Esophagus muscularis mucosa (tissue), 4 donors: ENCODE data around the gene GCNT1. TPM values are rescaled to one million over a fixed set of nuclear protein-coding genes. Genes with fewer than 3 reads are reported as not detected.

Source experiments
- DNase-seq: peaks from one replicate; pipeline ENCODE4 v3.0.0-alpha.2; 2017; ENCODE audit errors: extremely low spot score
- H3K27ac ChIP-seq, 4 donors: fragments of 200-600 bp; sonication (generic); replicated peaks in 1 of 4; 1 replicate in 3 of 4; 2 replicates in 1 of 4; pipeline ENCODE4 v1.5.1; 2016 to 2019; ENCODE audit warnings: mild to moderate bottlenecking in 1 of 4
- H3K27me3 ChIP-seq, 4 donors: fragments of 200-600 bp; sonication (generic); one replicate each; pipeline versions ENCODE4 v1.5.1 to v1.6.0; 2016 to 2019
- H3K36me3 ChIP-seq, 4 donors: fragments of 200-600 bp; sonication (generic); one replicate each; pipeline ENCODE4 v1.5.1; 2016 to 2019
- H3K4me1 ChIP-seq, 4 donors: fragments of 200-600 bp; sonication (generic); one replicate each; pipeline ENCODE4 v1.5.1; 2016 to 2019
- H3K4me3 ChIP-seq, 4 donors: fragments of 200-600 bp; sonication (generic); 1 replicate in 2 of 4; 2 replicates in 2 of 4; pipeline ENCODE4 v1.5.1; 2016 to 2019; ENCODE audit warnings: mild to moderate bottlenecking in 4 of 4, moderate library complexity in 1 of 4
- H3K9me3 ChIP-seq, 4 donors: fragments of 200-600 bp; sonication (generic); 1 replicate in 3 of 4; 2 replicates in 1 of 4; pipeline ENCODE4 v1.5.1; 2016 to 2019
- CTCF ChIP-seq, 3 experiments: fragments of 200-600 bp in 2 of 3; fragments of 450-650 bp in 1 of 3; sonication (generic) in 2 of 3; IDR thresholded peaks; one replicate each; pipeline ENCODE4 v1.5.1; 2017 to 2019; ENCODE audit warnings: antibody characterized with exemption in 3 of 3, mild to moderate bottlenecking in 2 of 3, moderate library complexity in 1 of 3
- EP300 ChIP-seq: sonication (generic); formaldehyde crosslinking; IDR thresholded peaks from one replicate; pipeline ENCODE4 v1.6.1; 2017; ENCODE audit warnings: antibody characterized with exemption
- POLR2A ChIP-seq: fragments of 450-650 bp; IDR thresholded peaks from one replicate; pipeline ENCODE4 v1.6.1; 2017; ENCODE audit warnings: antibody characterized with exemption, moderate library complexity, mild to moderate bottlenecking, low read depth
- POLR2AphosphoS5 ChIP-seq, 2 donors: sonication (generic); formaldehyde crosslinking; IDR thresholded peaks; one replicate each; pipeline ENCODE4 v1.6.1; 2017; ENCODE audit warnings: antibody characterized with exemption in 2 of 2
- WGBS: methylation state at CpG from one replicate; pipeline ENCODE4 v1.1.5; 2018; 5-methylcytosine and 5-hydroxymethylcytosine counted together
- intact Hi-C: fragments of 100-400 bp; cut with DNase I; formaldehyde crosslinking; loops from one replicate; pipeline ENCODE4 v1.15.1; 2023
- total RNA-seq, 4 donors: library from RNA; depleted of rRNA; stranded (reverse); fragments of >200 nt; gene quantifications; one replicate each; pipeline versions ENCODE4 v1.1.0 to v1.2.1, GENCODE V29; 2016

GCNT1 gene
- total RNA-seq, 4 donors from 2014 or later, result 1.2 to 6.5 (median 3.3) TPM

GRCh38 chr9:76415154-76415553, 43.8 kb upstream of the GCNT1 start:
- Histone ChIP-seq H3K9me3 (peaks cover 0 to 6% (median 0%) of the 10 kb centered on the region in 4 donors), H3K27ac (no peak overlapping the region), H3K4me1 (no peaks in the 10 kb centered on the region), H3K4me3 (no peak overlapping the region), H3K36me3 (no peaks in the 10 kb centered on the region), H3K27me3 (no peaks in the 10 kb centered on the region)
- intact Hi-C loops, result no loop called here
- TF ChIP-seq POLR2AphosphoS5 (IDR thresholded peaks at IDR 0.05), result no peak
- TF ChIP-seq EP300, result no peak
- no peak for TF ChIP-seq CTCF (IDR thresholded peaks at IDR 0.05)
- TF ChIP-seq POLR2A, result no peak
- peak; percentile 74 for DNase-seq
- WGBS, result 94% methylated on average over 2 of the region's 2 CpGs

DNA sequence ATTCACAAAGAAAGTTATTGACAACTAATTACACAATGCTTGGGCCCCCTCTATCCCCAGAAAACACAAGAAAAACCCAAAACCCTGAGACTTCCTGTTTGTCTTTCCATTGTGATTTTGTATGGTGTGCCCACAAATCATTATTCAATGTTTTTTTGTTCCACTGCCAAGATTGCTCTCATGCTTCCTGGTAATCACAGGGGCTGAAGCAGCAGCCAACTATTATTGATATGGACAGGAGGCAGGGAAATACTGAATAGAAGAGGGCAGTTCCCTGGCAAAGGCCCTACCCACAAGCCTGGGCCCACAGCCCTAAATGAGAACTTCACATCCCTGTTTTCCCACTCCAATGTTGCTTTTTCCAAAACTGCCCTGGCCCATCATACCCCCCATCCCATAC, 43.3 kb upstream of the GCNT1 start:
- Histone ChIP-seq H3K9me3 (peaks cover 0 to 6% (median 0%) of the 10 kb centered on the region in 4 donors), H3K36me3 (no peaks in the 10 kb centered on the region), H3K27ac (no peak overlapping the region), H3K27me3 (no peaks in the 10 kb centered on the region), H3K4me3 (no peak overlapping the region), H3K4me1 (no peaks in the 10 kb centered on the region)
- no peak for DNase-seq
- no peak for TF ChIP-seq POLR2A
- TF ChIP-seq POLR2AphosphoS5 (IDR thresholded peaks at IDR 0.05), result no peak
- no peak for TF ChIP-seq EP300
- no peak for TF ChIP-seq CTCF (IDR thresholded peaks at IDR 0.05)
- intact Hi-C loops, result no loop called here

GRCh38 chr9:76417394-76417793, 41.6 kb upstream of the GCNT1 start:
- Histone ChIP-seq H3K27ac (no peak overlapping the region), H3K4me3 (no peak overlapping the region), H3K4me1 (no peaks in the 10 kb centered on the region), H3K9me3 (peaks cover 0 to 6% (median 0%) of the 10 kb centered on the region in 4 donors), H3K27me3 (no peaks in the 10 kb centered on the region), H3K36me3 (no peaks in the 10 kb centered on the region)
- intact Hi-C loops, result no loop called here
- WGBS, result 26% methylated on average over 1 of the region's 1 CpG
- DNase-seq, result no peak
- no peak for TF ChIP-seq POLR2A
- TF ChIP-seq EP300, result no peak
- no peak for TF ChIP-seq CTCF (IDR thresholded peaks at IDR 0.05)
- no peak for TF ChIP-seq POLR2AphosphoS5 (IDR thresholded peaks at IDR 0.05)

- Histone ChIP-seq H3K9me3 (no peaks in the 10 kb centered on the region), H3K27me3 (no peaks in the 10 kb centered on the region), H3K36me3 (no peaks in the 10 kb centered on the region), H3K4me1 (no peaks in the 10 kb centered on the region), H3K4me3 (no peak overlapping the region), H3K27ac (no peak overlapping the region)
- DNase-seq, result no peak
- intact Hi-C loops, result no loop called here
- TF ChIP-seq CTCF (IDR thresholded peaks at IDR 0.05) (peak; percentile 25 to 65 (median 33)), POLR2AphosphoS5 (IDR thresholded peaks at IDR 0.05) (no peak)
- WGBS, result 71% methylated on average over 2 of the region's 2 CpGs
These were observed 39.1 kb upstream of the GCNT1 start for GRCh38 chr9:76419782-76420380.
